H1 (cell line): ENCODE measurements around the gene MAP6. TPM values are rescaled to one million over a fixed set of nuclear protein-coding genes. Genes with fewer than 3 reads are reported as not detected.

Experiments used
- CTCF ChIA-PET: fragments of 300-600 bp; sonication (Branson Sonifier 250); formaldehyde crosslinking; loops from one replicate; lab custom pipeline; 2021; ENCODE audit not compliant: partially characterized antibody; lab: Charles Lee
- POLR2A ChIA-PET: fragments of 300-600 bp; sonication (Branson Sonifier 250); formaldehyde crosslinking; loops from one replicate; lab custom pipeline; 2021; ENCODE audit warnings: inconsistent platforms; ENCODE audit not compliant: partially characterized antibody; lab: Charles Lee
- DNase-seq, 2 experiments: peaks; one replicate each; pipeline versions ENCODE4 v3.0.0 to v3.0.0-alpha.2; 2010 to 2022; ENCODE audit warnings: low spot score in 2 of 2, low read depth in 1 of 2, mixed read lengths in 1 of 2
- FAIRE-seq: peaks from 2 replicates; lab custom pipeline; 2011; peaks lifted over from hg19 to GRCh38; lab: Jason Lieb, UNC
- H2AFZ ChIP-seq: 2 replicates; pipeline ENCODE4 v1.8.1; 2012; ENCODE audit warnings: low read length, inconsistent platforms
- H2AK5ac ChIP-seq: 2 replicates; pipeline ENCODE4 v1.6.1; 2013; ENCODE audit warnings: low read depth, low read length
- H2BK120ac ChIP-seq: replicated peaks from 2 replicates; pipeline ENCODE3; 2013; ENCODE audit warnings: low read depth, low read length, inconsistent platforms
- H2BK12ac ChIP-seq: 2 replicates; pipeline ENCODE4 v1.6.1; 2013; ENCODE audit warnings: low read depth, low read length
- H2BK15ac ChIP-seq: 2 replicates; pipeline ENCODE4 v1.6.1; 2013; ENCODE audit warnings: low read length
- H2BK20ac ChIP-seq: 2 replicates; pipeline ENCODE4 v1.6.1; 2013; ENCODE audit warnings: low read length
- H2BK5ac ChIP-seq: 2 replicates; pipeline ENCODE4 v1.6.1; 2013; ENCODE audit warnings: low read depth, low read length
- H3K14ac ChIP-seq: 2 replicates; pipeline ENCODE4 v1.6.1; 2013; ENCODE audit warnings: inconsistent platforms; ENCODE audit not compliant: insufficient read length
- H3K18ac ChIP-seq: 2 replicates; pipeline ENCODE4 v1.6.1; 2013; ENCODE audit warnings: low read length; ENCODE audit errors: extremely low read depth
- H3K23ac ChIP-seq: 2 replicates; pipeline ENCODE4 v1.6.1; 2013; ENCODE audit warnings: inconsistent platforms; ENCODE audit not compliant: insufficient read length
- H3K23me2 ChIP-seq: 2 replicates; pipeline ENCODE4 v1.6.1; 2013; ENCODE audit warnings: low read depth, low read length
- H3K27ac ChIP-seq: 2 replicates; pipeline ENCODE4 v1.6.1; 2011; ENCODE audit warnings: low read depth, low read length, inconsistent platforms
- H3K27me3 ChIP-seq, 4 experiments: replicated peaks in 1 of 4; 1 replicate in 1 of 4; 2 replicates in 3 of 4; pipeline versions ENCODE4 v1.6.1 to v1.8.1; 2011 to 2013; ENCODE audit warnings: low read length in 3 of 4, mild to moderate bottlenecking in 3 of 4, inconsistent platforms in 2 of 4, mixed read lengths in 2 of 4, moderate library complexity in 1 of 4; ENCODE audit not compliant: control insufficient read depth in 3 of 4, insufficient read depth in 3 of 4; ENCODE audit errors: extremely low read depth in 1 of 4
- H3K36me3 ChIP-seq, 4 experiments: 2 replicates each; pipeline versions ENCODE4 v1.6.1 to v1.8.1; 2011 to 2013; ENCODE audit warnings: mild to moderate bottlenecking in 4 of 4, low read length in 3 of 4, moderate library complexity in 2 of 4, control low read depth in 1 of 4, inconsistent platforms in 1 of 4; ENCODE audit not compliant: insufficient read depth in 4 of 4, control insufficient read depth in 2 of 4
- H3K4ac ChIP-seq: replicated peaks from 2 replicates; pipeline ENCODE3; 2013; ENCODE audit warnings: low read length, low read depth, mixed read lengths, inconsistent platforms; ENCODE audit not compliant: insufficient read length
- H3K4me1 ChIP-seq, 4 experiments: replicated peaks in 1 of 4; 1 replicate in 1 of 4; 2 replicates in 3 of 4; pipeline versions ENCODE4 v1.6.1 to v1.8.1; 2011 to 2013; ENCODE audit warnings: low read length in 3 of 4, inconsistent platforms in 2 of 4, mixed read lengths in 1 of 4; ENCODE audit not compliant: insufficient read depth in 4 of 4, control insufficient read depth in 3 of 4
- H3K4me2 ChIP-seq, 2 experiments: 2 replicates each; pipeline versions ENCODE4 v1.6.1 to v1.8.1; 2011 to 2013; ENCODE audit warnings: low read depth in 2 of 2, low read length in 2 of 2, control low read depth in 1 of 2, inconsistent platforms in 1 of 2, mild to moderate bottlenecking in 1 of 2; ENCODE audit not compliant: insufficient read depth in 1 of 2
- H3K4me3 ChIP-seq, 4 experiments: fragments of 200-600, 300-600 bp in 1 of 4; sonication (generic), shearing (Covaris generic), sonication (Bioruptor Twin) in 1 of 4; 2 replicates each; pipeline versions ENCODE4 v1.5.1 to v1.8.1; 2011 to 2016; ENCODE audit warnings: low read length in 4 of 4, low read depth in 3 of 4, control low read depth in 2 of 4, inconsistent platforms in 2 of 4, mild to moderate bottlenecking in 2 of 4, mixed read lengths in 1 of 4, moderate library complexity in 1 of 4; ENCODE audit not compliant: insufficient read depth in 2 of 4; ENCODE audit errors: extremely low read depth in 1 of 4
- H3K56ac ChIP-seq: replicated peaks from 2 replicates; pipeline ENCODE3; 2013; ENCODE audit warnings: low read depth, mild to moderate bottlenecking, mixed read lengths, low read length, inconsistent platforms; ENCODE audit not compliant: insufficient read length
- H3K79me1 ChIP-seq: 2 replicates; pipeline ENCODE4 v1.6.1; 2013; ENCODE audit warnings: low read depth, low read length, control low read depth
- H3K79me2 ChIP-seq, 2 experiments: 2 replicates each; pipeline versions ENCODE4 v1.6.1 to v1.8.1; 2012 to 2013; ENCODE audit warnings: low read length in 2 of 2, mild to moderate bottlenecking in 2 of 2, inconsistent platforms in 1 of 2; ENCODE audit not compliant: insufficient read depth in 2 of 2, control insufficient read depth in 1 of 2
- H3K9ac ChIP-seq, 4 experiments: replicated peaks in 1 of 4; 1 replicate in 1 of 4; 2 replicates in 3 of 4; pipeline versions ENCODE4 v1.6.1 to v1.8.1; 2011 to 2013; ENCODE audit warnings: low read depth in 3 of 4, low read length in 3 of 4, control low read depth in 2 of 4, mild to moderate bottlenecking in 2 of 4, moderate library complexity in 2 of 4, inconsistent platforms in 1 of 4; ENCODE audit errors: extremely low read depth in 1 of 4
- H3K9me3 ChIP-seq, 2 experiments: 2 replicates each; pipeline versions ENCODE4 v1.6.1 to v1.8.1; 2012 to 2013; ENCODE audit warnings: mild to moderate bottlenecking in 2 of 2, moderate library complexity in 2 of 2, control low read depth in 1 of 2, inconsistent platforms in 1 of 2, low read depth in 1 of 2, low read length in 1 of 2, mixed read lengths in 1 of 2; ENCODE audit not compliant: insufficient read depth in 2 of 2
- H4K20me1 ChIP-seq, 2 experiments: replicated peaks in 1 of 2; 2 replicates each; pipeline versions ENCODE3 to v1.8.1; 2011 to 2013; ENCODE audit warnings: inconsistent platforms in 2 of 2, low read length in 2 of 2, mild to moderate bottlenecking in 1 of 2; ENCODE audit not compliant: insufficient read depth in 2 of 2, control insufficient read depth in 1 of 2
- H4K5ac ChIP-seq: 2 replicates; pipeline ENCODE4 v1.6.1; 2013; ENCODE audit warnings: low read length, low read depth, mixed read lengths, inconsistent platforms; ENCODE audit not compliant: insufficient read length
- H4K8ac ChIP-seq: 2 replicates; pipeline ENCODE4 v1.8.0; 2013; ENCODE audit warnings: mild to moderate bottlenecking, moderate library complexity, low read length, inconsistent platforms; ENCODE audit not compliant: insufficient read depth; ENCODE audit errors: extremely low read depth
- H4K91ac ChIP-seq: replicated peaks from 2 replicates; pipeline ENCODE3; 2013; ENCODE audit warnings: low read length, mixed read lengths, inconsistent platforms; ENCODE audit not compliant: insufficient read length
- CREB1 ChIP-seq: IDR thresholded peaks from 2 replicates; pipeline ENCODE4 v1.6.1; 2012; ENCODE audit warnings: inconsistent platforms
- E2F6 ChIP-seq: IDR thresholded peaks from 2 replicates; pipeline ENCODE4 v1.6.1; 2012; ENCODE audit warnings: inconsistent platforms
- EGR1 ChIP-seq: IDR thresholded peaks from 2 replicates; pipeline ENCODE4 v1.6.1; 2011; ENCODE audit warnings: low read depth, low read length, borderline replicate concordance
- PHF8 ChIP-seq: fragments of 200-600 bp; sonication (generic); conservative IDR thresholded peaks from 2 replicates; pipeline ENCODE4 v1.7.1; 2012; ENCODE audit warnings: low read depth, mild to moderate bottlenecking, inconsistent platforms, low read length, moderate library complexity
- POLR2A ChIP-seq, 2 experiments: IDR thresholded peaks; 1 replicate in 1 of 2; 2 replicates in 1 of 2; pipeline ENCODE4 v1.6.1; 2011; ENCODE audit warnings: low read depth in 2 of 2, low read length in 2 of 2, mild to moderate bottlenecking in 2 of 2; ENCODE audit errors: control extremely low read depth in 1 of 2
- POLR2AphosphoS5 ChIP-seq: IDR thresholded peaks from 2 replicates; pipeline ENCODE4 v1.6.1; 2011; ENCODE audit warnings: low read depth, low read length
- RBBP5 ChIP-seq: IDR thresholded peaks from 2 replicates; pipeline ENCODE4 v1.7.1; 2012; ENCODE audit warnings: low read depth, mild to moderate bottlenecking, inconsistent platforms, low read length, moderate library complexity, borderline replicate concordance
- TAF1 ChIP-seq: IDR thresholded peaks from 2 replicates; pipeline ENCODE4 v1.6.1; 2011; ENCODE audit warnings: mild to moderate bottlenecking, low read depth, low read length
- TBP ChIP-seq: IDR thresholded peaks from 2 replicates; pipeline ENCODE4 v1.6.1; 2011; ENCODE audit warnings: low read depth, low read length, improper control_type of control experiment
- WGBS, 2 experiments: shearing (Covaris generic) in 1 of 2; methylation state at CpG; one replicate each; pipeline versions ENCODE4 v1.1.6 to v1.1.7; 2013 to 2015; ENCODE audit warnings: low lambda C conversion rate in 2 of 2, mixed read lengths in 2 of 2, inconsistent platforms in 1 of 2, low coverage in 1 of 2, missing lambda C conversion rate in 1 of 2; ENCODE audit not compliant: insufficient replicate concordance in 2 of 2, insufficient coverage in 1 of 2, insufficient read length in 1 of 2; ENCODE audit errors: extremely low coverage in 1 of 2, missing lambda C conversion rate in 1 of 2; 5-methylcytosine and 5-hydroxymethylcytosine counted together
- polyA plus RNA-seq, 7 experiments: library from polyadenylated mRNA; depleted of rRNA in 3 of 7; stranded (reverse) in 5 of 7; unstranded in 2 of 7; fragments of >200 nt in 5 of 7; fragments of 200-250 nt in 2 of 7; gene quantifications; 1 replicate in 5 of 7; 2 replicates in 1 of 7; 4 replicates in 1 of 7; pipeline versions ENCODE4 v1.2.1 to v1.2.3, GENCODE V29; 2011 to 2013; ENCODE audit warnings: missing spikeins in 2 of 7, mixed read lengths in 2 of 7
- total RNA-seq: library from RNA; stranded (reverse); fragmentation: NEBNext Ultra II Directional; extraction: Animal tissue kit (Norgen Biotek cat#: 25700); gene quantifications from 2 replicates; pipeline ENCODE4 v1.2.1, GENCODE V29; 2021
- TF ChIP-seq, protein P1 (sequence below): IDR thresholded peaks from 2 replicates; pipeline ENCODE4 v1.6.1; 2012; ENCODE audit warnings: inconsistent platforms

The MAP6 gene
- total and polyA plus RNA-seq, 2 of the 8 experiments (the other 6 are each of a cell fraction or from before 2014, with no cell fraction given), result 0.54 to 0.89 TPM

- H2BK20ac ChIP-seq, result no peak overlapping the region
- H4K91ac ChIP-seq, result peak overlapping the region; percentile 89
- no peaks in the 10 kb centered on the region for H4K20me1 ChIP-seq
- H3K9ac ChIP-seq, result peak overlapping the region; percentile 37 to 74 (median 72)
- H3K79me1 ChIP-seq, result no peaks in the 10 kb centered on the region; the same call in 1 of the 2 replicates
- H3K79me2 ChIP-seq, result no peaks in the 10 kb centered on the region
- no peak overlapping the region for H3K23ac ChIP-seq
- WGBS, 2 experiments, result 41% methylated on average over 24 of the region's 42 CpGs; no CpG with 5 or more reads in 1 of the 2 experiments
- no peak for FAIRE-seq
- DNase-seq, result peak in 1 of 2 experiments; percentile 75
- peak overlapping the region; percentile 53 for H3K4ac ChIP-seq
- H3K4me2 ChIP-seq, result peak overlapping the region; percentile 73 to 88
- H2BK12ac ChIP-seq, result 0 out of 2 replicates have a peak overlapping the region, but pooled peaks have one; percentile 39
- H2BK5ac ChIP-seq, result peak overlapping the region; percentile 88
- peak overlapping the region; percentile 67 for H4K5ac ChIP-seq
- peak overlapping the region; percentile 50; the same call in 1 of the 2 replicates for H3K27ac ChIP-seq
- no peaks in the 10 kb centered on the region for H3K9me3 ChIP-seq
- H3K27me3 ChIP-seq, result no peaks in the 10 kb centered on the region
- no peak overlapping the region for H2BK15ac ChIP-seq
- no peak overlapping the region for H3K14ac ChIP-seq
- peaks cover 2 to 17% (median 14%) of the 10 kb centered on the region in 4 experiments for H3K4me1 ChIP-seq
- no peaks in the 10 kb centered on the region for H3K36me3 ChIP-seq
- 0 out of 2 replicates have a peak overlapping the region, but pooled peaks have one; percentile 11 for H2AFZ ChIP-seq
- no peak overlapping the region for H2BK120ac ChIP-seq
- peak overlapping the region; percentile 58 to 77 (median 66) for H3K4me3 ChIP-seq
- H2AK5ac ChIP-seq, result no peak overlapping the region
- H3K23me2 ChIP-seq, result peaks cover 3% of the 10 kb centered on the region; the same call in 1 of the 2 replicates
- ChIA-PET POLR2A (interaction anchor here (0.7 to 35.1 kb wide), 12 partner anchors 9 to 128 kb away, joined by 3 to 1120 read pairs (median 4); partner anchors contain the start of genes GDPD5, MAP6 and SERPINH1), CTCF (interaction anchor here (0.7 to 4.8 kb wide), 13 partner anchors 9 to 139 kb away, joined by 3 to 27 read pairs (median 5); no protein-coding TSS in a partner anchor)
- peak overlapping the region; percentile 95; the same call in 1 of the 2 replicates for H4K8ac ChIP-seq
- peak overlapping the region; percentile 93 for H3K18ac ChIP-seq
- H3K56ac ChIP-seq, result peak overlapping the region; percentile 56
- peak; percentile 40; the same call in 1 of the 2 replicates for TF ChIP-seq TAF1
- TF ChIP-seq E2F6, result 0 out of 2 replicates have a peak, but pooled peaks have one; percentile 33
- TF ChIP-seq PHF8, result peak; percentile 46
- peak; percentile 54; the same call in 1 of the 2 replicates for TF ChIP-seq TBP
- TF ChIP-seq RBBP5, result peak; percentile 82; the same call in 1 of the 2 replicates
- TF ChIP-seq POLR2A (IDR thresholded peaks at IDR 0.05; ENCODE audit: control extremely low read depth in 1 of 2, low read depth in 2 of 2, low read length in 2 of 2), result peak in 1 of 2 experiments; percentile 71; a peak in 2 of 3 replicates
- peak; percentile 44; the same call in 1 of the 2 replicates for TF ChIP-seq POLR2AphosphoS5
- no peak for TF ChIP-seq CREB1
- TF ChIP-seq, protein P1, sequence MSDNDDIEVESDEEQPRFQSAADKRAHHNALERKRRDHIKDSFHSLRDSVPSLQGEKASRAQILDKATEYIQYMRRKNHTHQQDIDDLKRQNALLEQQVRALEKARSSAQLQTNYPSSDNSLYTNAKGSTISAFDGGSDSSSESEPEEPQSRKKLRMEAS, result 0 out of 2 replicates have a peak, but pooled peaks have one; percentile 22
- no peak for TF ChIP-seq EGR1
Observed at GRCh38 chr11:75583718-75584658, 84.8 kb downstream of the MAP6 start.
